ENCODE results near the gene H3-3A.

DNA sequence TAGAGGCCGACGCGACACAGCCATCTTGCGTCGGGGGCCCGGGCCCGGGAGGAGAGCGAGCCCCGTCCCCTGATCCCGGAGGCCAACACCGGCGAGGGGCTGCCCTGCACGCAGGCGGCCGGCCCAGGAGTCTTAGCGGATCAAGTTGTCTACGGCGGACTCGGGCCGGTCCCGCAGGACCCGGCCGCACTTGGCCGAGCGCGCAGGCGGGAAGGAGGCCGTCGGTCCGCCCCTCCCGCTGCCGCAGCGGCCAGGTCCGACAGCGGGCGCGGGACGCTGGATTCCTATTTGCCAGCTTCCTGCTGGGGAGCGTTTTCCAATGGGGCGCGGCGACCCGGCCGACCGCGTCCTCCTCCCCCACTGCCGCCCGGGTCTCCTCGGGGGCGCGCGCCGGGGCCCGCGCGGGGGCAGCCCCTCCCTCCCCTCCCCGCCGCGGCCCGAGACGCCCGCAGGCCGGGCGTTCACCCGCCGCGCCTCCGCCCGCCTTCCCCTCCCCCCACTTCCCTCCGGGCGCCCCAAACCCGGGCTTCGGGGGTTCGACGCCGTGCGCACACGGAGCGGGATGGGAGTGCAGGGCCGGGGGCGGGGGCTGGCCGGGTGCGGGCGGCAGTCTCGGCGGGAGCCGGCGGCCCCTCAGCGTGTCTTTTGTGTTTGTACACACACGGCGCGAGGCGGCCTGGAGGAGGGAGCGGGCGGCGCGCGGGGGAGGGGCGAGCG lies 517 bp upstream of the H3-3A start:
- TF ChIP-seq EZH2 (IDR thresholded peaks at IDR 0.05; ENCODE audit: borderline replicate concordance), result no peak
- TF ChIP-seq, protein P1, sequence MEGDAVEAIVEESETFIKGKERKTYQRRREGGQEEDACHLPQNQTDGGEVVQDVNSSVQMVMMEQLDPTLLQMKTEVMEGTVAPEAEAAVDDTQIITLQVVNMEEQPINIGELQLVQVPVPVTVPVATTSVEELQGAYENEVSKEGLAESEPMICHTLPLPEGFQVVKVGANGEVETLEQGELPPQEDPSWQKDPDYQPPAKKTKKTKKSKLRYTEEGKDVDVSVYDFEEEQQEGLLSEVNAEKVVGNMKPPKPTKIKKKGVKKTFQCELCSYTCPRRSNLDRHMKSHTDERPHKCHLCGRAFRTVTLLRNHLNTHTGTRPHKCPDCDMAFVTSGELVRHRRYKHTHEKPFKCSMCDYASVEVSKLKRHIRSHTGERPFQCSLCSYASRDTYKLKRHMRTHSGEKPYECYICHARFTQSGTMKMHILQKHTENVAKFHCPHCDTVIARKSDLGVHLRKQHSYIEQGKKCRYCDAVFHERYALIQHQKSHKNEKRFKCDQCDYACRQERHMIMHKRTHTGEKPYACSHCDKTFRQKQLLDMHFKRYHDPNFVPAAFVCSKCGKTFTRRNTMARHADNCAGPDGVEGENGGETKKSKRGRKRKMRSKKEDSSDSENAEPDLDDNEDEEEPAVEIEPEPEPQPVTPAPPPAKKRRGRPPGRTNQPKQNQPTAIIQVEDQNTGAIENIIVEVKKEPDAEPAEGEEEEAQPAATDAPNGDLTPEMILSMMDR (IDR thresholded peaks at IDR 0.05; ENCODE audit: poor library complexity), result no peak
- no peak for TF ChIP-seq EZH2phosphoT487 (IDR thresholded peaks at IDR 0.05; ENCODE audit: low read depth, severe bottlenecking, unreplicated experiment)
